OCI-LY1 (cell line): ENCODE results near the gene TMIGD3.

ENCODE experiments used
- H2AFZ ChIP-seq: fragments of 200-600 bp; sonication (generic), shearing (Covaris generic); 2 replicates; pipeline ENCODE4 v1.6.0; 2014; ENCODE audit warnings: antibody characterized with exemption, mild to moderate bottlenecking, low read length
- H3F3A ChIP-seq: fragments of 200-600 bp; sonication (generic), shearing (Covaris generic); 2 replicates; pipeline ENCODE4 v1.6.0; 2014; ENCODE audit warnings: mild to moderate bottlenecking, antibody characterized with exemption, low read length, moderate library complexity; ENCODE audit not compliant: insufficient read depth
- H3K27ac ChIP-seq: fragments of 200-600 bp; sonication (generic); 2 replicates; pipeline ENCODE4 v1.5.1; 2014; ENCODE audit warnings: low read length, mixed run types, mild to moderate bottlenecking, low read depth; ENCODE audit not compliant: poor library complexity, severe bottlenecking
- H3K27me3 ChIP-seq: fragments of 200-600 bp; sonication (generic); 2 replicates; pipeline ENCODE4 v1.6.0; 2014; ENCODE audit warnings: antibody characterized with exemption, mild to moderate bottlenecking, low read length, moderate library complexity; ENCODE audit not compliant: insufficient read depth
- H3K36me3 ChIP-seq: fragments of 200-600 bp; sonication (generic); 2 replicates; pipeline ENCODE4 v1.6.1; 2014; ENCODE audit warnings: mild to moderate bottlenecking, antibody characterized with exemption, low read length, moderate library complexity, mixed read lengths; ENCODE audit not compliant: insufficient read depth
- H3K4me1 ChIP-seq: fragments of 200-600 bp; sonication (generic); 2 replicates; pipeline ENCODE4 v1.5.1; 2014; ENCODE audit warnings: mild to moderate bottlenecking, low read length, moderate library complexity; ENCODE audit not compliant: insufficient read depth, severe bottlenecking
- H3K4me2 ChIP-seq: fragments of 200-600 bp; sonication (generic), shearing (Covaris generic); 2 replicates; pipeline ENCODE4 v1.6.1; 2014; ENCODE audit warnings: low read length
- H3K4me3 ChIP-seq: fragments of 200-600 bp; sonication (generic); 2 replicates; pipeline ENCODE4 v1.5.1; 2014; ENCODE audit warnings: low read length, low read depth, mild to moderate bottlenecking, mixed read lengths; ENCODE audit not compliant: poor library complexity, severe bottlenecking
- H3K79me2 ChIP-seq: fragments of 200-600 bp; shearing (Covaris generic); 2 replicates; pipeline ENCODE4 v1.6.1; 2016; ENCODE audit warnings: mixed run types, low read length, mixed read lengths; ENCODE audit not compliant: insufficient read depth
- H3K9ac ChIP-seq: fragments of 200-600 bp; sonication (generic), shearing (Covaris generic); 2 replicates; pipeline ENCODE4 v1.6.1; 2014; ENCODE audit warnings: mild to moderate bottlenecking, low read length, mixed read lengths
- H3K9me2 ChIP-seq: fragments of 200-600 bp; sonication (generic), shearing (Covaris generic); 2 replicates; pipeline ENCODE4 v1.6.1; 2014; ENCODE audit warnings: low read depth, mild to moderate bottlenecking, low read length, mixed read lengths
- H3K9me3 ChIP-seq: fragments of 200-600 bp; shearing (Covaris generic); 2 replicates; pipeline ENCODE4 v1.6.1; 2014; ENCODE audit warnings: low read length, mixed read lengths
- H4K20me1 ChIP-seq: fragments of 200-600 bp; sonication (generic), shearing (Covaris generic); 2 replicates; pipeline ENCODE4 v1.6.0; 2016; ENCODE audit warnings: mild to moderate bottlenecking, low read length; ENCODE audit not compliant: insufficient read depth
- CTCF ChIP-seq: fragments of 200-600 bp; sonication (generic), shearing (Covaris generic); IDR thresholded peaks from 2 replicates; pipeline ENCODE4 v1.5.1; 2017; ENCODE audit warnings: mild to moderate bottlenecking, antibody characterized with exemption, low read length, moderate library complexity, mixed read lengths
- EZH2 ChIP-seq: fragments of 200-600 bp; sonication (generic), shearing (Covaris generic); IDR thresholded peaks from 2 replicates; pipeline ENCODE4 v1.8.0; 2017; ENCODE audit warnings: borderline replicate concordance, mixed run types, mild to moderate bottlenecking, antibody characterized with exemption, low read length, moderate library complexity, mixed read lengths

The TMIGD3 gene

DNA sequence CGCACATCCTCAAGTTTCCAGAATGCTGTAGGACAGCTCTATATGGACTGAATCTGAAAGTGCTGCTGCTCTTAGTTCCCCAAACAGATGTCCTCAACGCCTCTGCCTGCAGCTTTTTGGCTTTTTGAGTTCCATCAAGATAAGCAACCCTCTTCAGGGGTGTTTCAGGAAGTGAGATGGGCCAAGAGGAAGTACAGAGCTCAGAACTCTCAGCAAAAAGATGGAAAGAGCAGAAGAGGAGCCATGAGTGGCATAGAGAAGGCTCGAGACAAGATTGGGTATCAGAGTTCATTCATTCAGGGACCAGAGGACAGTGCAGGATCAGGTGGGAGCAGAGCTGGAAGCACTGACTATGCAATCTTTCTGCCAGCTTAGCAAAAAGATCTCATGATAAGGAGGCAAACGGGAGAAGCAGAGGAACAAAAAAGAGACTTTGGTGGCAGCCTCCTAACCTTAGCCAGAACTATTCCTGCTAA, at the start of gene TMIGD3, which contains the start of gene ADORA3:
Gene TMIGD3, minus strand, starts transcription at position 49 of the 476 bp plus-strand sequence. CDS start 279 bp downstream, outside the sequence.
Gene ADORA3, minus strand, starts transcription at position 49 of the 476 bp plus-strand sequence. CDS start 279 bp downstream, outside the sequence.
- TF ChIP-seq EZH2 = no peak
- no peak for TF ChIP-seq CTCF
- no peak within 1 kb of the TSS for H2AFZ ChIP-seq

GRCh38 chr1:111553196-111553595, 49.8 kb upstream of the TMIGD3 start:
- Histone ChIP-seq H3K4me2 (no peak overlapping the region), H3K9me3 (no peaks in the 10 kb centered on the region), H3F3A (no peaks in the 10 kb centered on the region), H2AFZ (no peak overlapping the region), H3K4me1 (no peaks in the 10 kb centered on the region), H3K27me3 (no peaks in the 10 kb centered on the region), H3K9ac (no peak overlapping the region), H4K20me1 (no peaks in the 10 kb centered on the region), H3K36me3 (no peaks in the 10 kb centered on the region), H3K27ac (no peak overlapping the region), H3K79me2 (no peaks in the 10 kb centered on the region), H3K4me3 (no peak overlapping the region), H3K9me2 (no peaks in the 10 kb centered on the region)
- TF ChIP-seq CTCF (no peak), EZH2 (no peak)

More for the DNA sequence above, at the start of gene TMIGD3, which contains the start of gene ADORA3:
- Histone ChIP-seq H3K4me1 (peaks cover 55% of the 10 kb centered on the region), H3K27ac (peak within 1 kb of the TSS; percentile 24), H3K9me3 (no peaks in the 10 kb centered on the region), H3K27me3 (no peaks in the 10 kb centered on the region; the same call in 1 of the 2 replicates), H3K4me3 (no peak within 1 kb of the TSS), H3K9me2 (no peaks in the 10 kb centered on the region), H4K20me1 (no peaks in the 10 kb centered on the region), H3K36me3 (no peaks in the 10 kb centered on the region), H3F3A (0 out of 2 replicates have a peak, but pooled peaks cover 5% of the 10 kb centered on the region), H3K79me2 (no peaks in the 10 kb centered on the region), H3K4me2 (peak within 1 kb of the TSS; percentile 23; the same call in 1 of the 2 replicates), H3K9ac (no peak within 1 kb of the TSS)

GRCh38 chr1:111552587-111552986, 49.2 kb upstream of the TMIGD3 start:
- H3K79me2 ChIP-seq = no peaks in the 10 kb centered on the region
- no peak overlapping the region for H3K4me3 ChIP-seq
- H3K9me2 ChIP-seq = no peaks in the 10 kb centered on the region
- H3F3A ChIP-seq = no peaks in the 10 kb centered on the region
- TF ChIP-seq CTCF = no peak
- no peak for TF ChIP-seq EZH2
- no peak overlapping the region for H3K9ac ChIP-seq
- no peaks in the 10 kb centered on the region for H4K20me1 ChIP-seq
- H2AFZ ChIP-seq = no peak overlapping the region
- no peak overlapping the region for H3K4me2 ChIP-seq
- no peaks in the 10 kb centered on the region for H3K4me1 ChIP-seq
- H3K27me3 ChIP-seq = no peaks in the 10 kb centered on the region
- no peaks in the 10 kb centered on the region for H3K36me3 ChIP-seq
- H3K27ac ChIP-seq = no peak overlapping the region
- no peaks in the 10 kb centered on the region for H3K9me3 ChIP-seq
